Karpas-422 (cell line): ENCODE measurements around the gene AKAP5. TPM values are rescaled to one million over a fixed set of nuclear protein-coding genes. Genes with fewer than 3 reads are reported as not detected.

Experiments used
- DNase-seq: peaks from one replicate; pipeline ENCODE4 v3.0.0-alpha.2; 2015
- H2AFZ ChIP-seq: fragments of 200-600 bp; sonication (generic); 2 replicates; pipeline ENCODE4 v1.6.1; 2014; ENCODE audit warnings: antibody characterized with exemption, low read length, mixed read lengths
- H3K27ac ChIP-seq: fragments of 200-600 bp; sonication (generic); 2 replicates; pipeline ENCODE4 v1.5.1; 2014; ENCODE audit warnings: mild to moderate bottlenecking, low read length, moderate library complexity
- H3K27me3 ChIP-seq: fragments of 200-600 bp; sonication (generic); 2 replicates; pipeline ENCODE4 v1.6.1; 2014; ENCODE audit warnings: low read length, mixed read lengths
- H3K36me3 ChIP-seq: fragments of 200-600 bp; sonication (generic); 2 replicates; pipeline ENCODE4 v1.6.1; 2014; ENCODE audit warnings: low read length, mixed read lengths; ENCODE audit not compliant: insufficient read depth
- H3K4me1 ChIP-seq: fragments of 200-600 bp; sonication (generic); 2 replicates; pipeline ENCODE4 v1.6.1; 2014; ENCODE audit warnings: mild to moderate bottlenecking, low read length, mixed read lengths
- H3K4me2 ChIP-seq: fragments of 200-600 bp; sonication (generic); 2 replicates; pipeline ENCODE4 v1.6.1; 2014; ENCODE audit warnings: low read length, low read depth, mild to moderate bottlenecking; ENCODE audit not compliant: poor library complexity, severe bottlenecking
- H3K4me3 ChIP-seq: fragments of 200-600 bp; sonication (generic); 2 replicates; pipeline ENCODE4 v1.5.1; 2014; ENCODE audit warnings: mild to moderate bottlenecking, antibody characterized with exemption, low read length, mixed read lengths
- H3K79me2 ChIP-seq: fragments of 200-600 bp; sonication (generic); 2 replicates; pipeline ENCODE4 v1.6.1; 2014; ENCODE audit warnings: mild to moderate bottlenecking, low read length, mixed read lengths
- H3K9ac ChIP-seq: fragments of 200-600 bp; sonication (generic); 2 replicates; pipeline ENCODE4 v1.6.0; 2014; ENCODE audit warnings: low read length
- H3K9me2 ChIP-seq: fragments of 200-600 bp; sonication (generic), shearing (Covaris generic); replicated peaks from 2 replicates; pipeline ENCODE4 v1.6.0; 2014; ENCODE audit warnings: mild to moderate bottlenecking, low read length, moderate library complexity; ENCODE audit not compliant: insufficient read depth
- H3K9me3 ChIP-seq: fragments of 300-700, 200-600 bp; sonication (generic); 2 replicates; pipeline ENCODE4 v1.6.1; 2014; ENCODE audit warnings: low read length, mixed read lengths
- H4K20me1 ChIP-seq: fragments of 200-600 bp; sonication (generic); 2 replicates; pipeline ENCODE4 v1.6.1; 2014; ENCODE audit warnings: mild to moderate bottlenecking, antibody characterized with exemption, low read length, low read depth; ENCODE audit not compliant: insufficient read depth
- total RNA-seq: library from RNA; depleted of rRNA; stranded (reverse); fragments of >200 nt; shearing (Covaris generic); gene quantifications from 2 replicates; pipeline ENCODE4 v1.2.3, GENCODE V29; 2014; ENCODE audit warnings: low replicate concordance

AKAP5 gene
- total RNA-seq, 1 experiment from 2014 or later, result 0.56 TPM

DNA sequence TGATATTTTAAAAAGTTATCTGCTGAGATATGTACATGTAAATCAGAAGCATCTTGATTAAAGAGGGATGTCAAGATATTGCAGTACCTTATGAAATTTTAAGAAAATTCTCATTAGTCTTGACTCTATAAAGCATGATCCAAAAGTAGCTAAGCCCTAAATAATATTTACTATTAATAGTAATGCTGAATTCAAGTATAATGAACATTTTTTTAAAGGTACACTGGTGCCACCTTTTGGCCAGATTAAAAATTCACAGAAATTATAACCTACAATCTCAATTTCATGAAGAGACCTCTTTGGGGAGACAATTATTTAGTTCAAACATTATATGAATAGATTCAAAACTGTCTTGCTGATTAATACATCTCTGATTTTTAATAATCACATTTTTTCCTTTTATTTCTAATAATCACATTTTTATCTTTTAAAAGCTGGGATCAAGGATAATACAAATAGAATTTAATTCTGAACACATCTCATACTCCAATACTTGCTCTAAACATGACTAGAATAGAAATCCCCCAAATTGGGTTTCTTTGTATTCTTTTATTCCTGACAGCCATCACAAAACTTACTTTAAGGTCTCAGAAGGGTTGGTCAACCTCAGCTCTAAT, 13.4 kb downstream of the AKAP5 start:
- Histone ChIP-seq H3K27me3 (no peaks in the 10 kb centered on the region), H3K4me3 (no peak overlapping the region), H3K9ac (no peak overlapping the region), H3K36me3 (peaks cover 17% of the 10 kb centered on the region; the same call in 1 of the 2 replicates), H3K9me3 (no peaks in the 10 kb centered on the region), H2AFZ (no peak overlapping the region), H3K9me2 (no peaks in the 10 kb centered on the region), H3K4me1 (no peaks in the 10 kb centered on the region), H3K79me2 (peaks cover 11% of the 10 kb centered on the region), H3K27ac (no peak overlapping the region), H4K20me1 (no peaks in the 10 kb centered on the region), H3K4me2 (no peak overlapping the region)
- DNase-seq, result peak; percentile 86

DNA sequence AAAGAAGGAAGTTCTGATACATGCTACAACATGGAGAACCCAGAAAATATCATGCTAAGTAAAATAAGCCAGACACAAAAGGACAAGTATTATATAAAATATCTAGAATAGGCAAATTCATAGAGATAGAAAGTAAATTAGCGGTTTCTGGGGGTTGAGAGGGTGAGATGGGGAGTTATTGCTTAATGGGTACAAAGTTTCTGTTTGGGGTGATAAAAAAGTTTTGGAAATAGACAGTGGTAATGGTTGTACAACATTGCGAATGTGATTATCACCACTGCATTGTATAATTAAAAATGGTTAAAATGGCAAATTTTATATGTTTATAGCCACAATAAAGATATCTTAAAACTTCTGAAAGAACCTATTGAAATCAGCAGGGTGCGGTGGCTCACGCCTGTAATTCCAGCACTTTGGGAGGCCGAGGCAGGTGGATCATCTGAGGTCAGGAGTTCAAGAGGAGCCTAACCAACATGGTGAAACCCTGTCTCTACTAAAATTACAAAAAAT, 23.3 kb downstream of the AKAP5 start:
- Histone ChIP-seq H3K4me1 (no peaks in the 10 kb centered on the region), H3K27ac (no peak overlapping the region), H3K36me3 (peaks cover 47% of the 10 kb centered on the region), H3K9me3 (no peaks in the 10 kb centered on the region), H3K4me2 (no peak overlapping the region), H3K79me2 (peaks cover 65% of the 10 kb centered on the region), H3K9ac (no peak overlapping the region), H3K27me3 (no peaks in the 10 kb centered on the region), H2AFZ (no peak overlapping the region), H3K4me3 (no peak overlapping the region), H3K9me2 (no peaks in the 10 kb centered on the region), H4K20me1 (no peaks in the 10 kb centered on the region)
- DNase-seq, result no peak

DNA sequence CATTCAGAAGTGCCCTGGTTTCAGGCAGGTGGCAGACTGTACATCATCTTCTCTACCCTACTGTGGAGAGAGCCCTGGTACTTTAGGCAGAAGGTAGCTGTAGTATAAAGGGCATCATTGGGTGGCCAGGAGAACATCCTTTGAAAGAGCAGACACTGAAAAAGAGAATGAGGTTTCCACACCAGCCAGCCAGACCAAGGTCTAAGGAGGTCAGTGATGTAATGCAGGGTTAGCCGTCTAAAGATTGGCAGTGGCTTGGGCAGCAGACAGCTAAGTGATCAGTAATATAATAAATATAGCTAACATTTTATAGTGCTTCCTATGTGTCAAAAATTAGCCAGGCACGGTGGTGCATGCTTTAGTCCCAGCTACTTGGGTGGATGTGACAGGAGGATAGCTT, 26.3 kb downstream of the AKAP5 start:
- H3K79me2 ChIP-seq, result peaks cover 79% of the 10 kb centered on the region
- H3K4me3 ChIP-seq, result no peak overlapping the region
- H3K27me3 ChIP-seq, result no peaks in the 10 kb centered on the region
- H3K9me2 ChIP-seq, result no peaks in the 10 kb centered on the region
- no peak overlapping the region for H3K27ac ChIP-seq
- no peak overlapping the region for H3K9ac ChIP-seq
- H3K4me1 ChIP-seq, result no peaks in the 10 kb centered on the region
- H2AFZ ChIP-seq, result no peak overlapping the region
- no peak overlapping the region for H3K4me2 ChIP-seq
- no peaks in the 10 kb centered on the region for H4K20me1 ChIP-seq
- H3K36me3 ChIP-seq, result peaks cover 33% of the 10 kb centered on the region
- no peak for DNase-seq
- no peaks in the 10 kb centered on the region for H3K9me3 ChIP-seq

DNA sequence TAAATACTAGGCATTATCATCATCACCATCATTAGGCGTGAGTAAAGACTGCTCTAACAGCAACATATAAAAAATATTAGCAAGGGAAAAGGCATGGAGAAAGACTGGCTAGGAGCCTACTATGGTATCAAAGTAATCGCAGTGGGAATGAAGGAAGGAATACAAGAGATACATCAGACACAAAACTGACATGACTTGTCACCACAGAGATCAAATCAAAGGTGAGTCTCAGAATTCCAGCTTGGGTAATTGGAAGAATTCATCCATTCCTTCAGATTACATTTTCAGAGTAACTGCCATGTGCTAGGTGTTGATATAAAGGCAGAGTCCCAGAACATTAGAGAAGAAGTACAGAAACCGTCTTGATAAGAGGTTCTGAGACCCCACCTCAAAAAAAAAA, 28.2 kb downstream of the AKAP5 start:
- Histone ChIP-seq H3K27me3 (no peaks in the 10 kb centered on the region), H3K9me3 (no peaks in the 10 kb centered on the region), H2AFZ (no peak overlapping the region), H4K20me1 (no peaks in the 10 kb centered on the region), H3K4me2 (no peak overlapping the region), H3K36me3 (peaks cover 18% of the 10 kb centered on the region; the same call in 1 of the 2 replicates), H3K4me1 (peaks cover 4% of the 10 kb centered on the region; the same call in 1 of the 2 replicates), H3K9ac (no peak overlapping the region), H3K9me2 (no peaks in the 10 kb centered on the region), H3K27ac (no peak overlapping the region), H3K79me2 (peaks cover 77% of the 10 kb centered on the region), H3K4me3 (no peak overlapping the region)
- DNase-seq, result no peak

DNA sequence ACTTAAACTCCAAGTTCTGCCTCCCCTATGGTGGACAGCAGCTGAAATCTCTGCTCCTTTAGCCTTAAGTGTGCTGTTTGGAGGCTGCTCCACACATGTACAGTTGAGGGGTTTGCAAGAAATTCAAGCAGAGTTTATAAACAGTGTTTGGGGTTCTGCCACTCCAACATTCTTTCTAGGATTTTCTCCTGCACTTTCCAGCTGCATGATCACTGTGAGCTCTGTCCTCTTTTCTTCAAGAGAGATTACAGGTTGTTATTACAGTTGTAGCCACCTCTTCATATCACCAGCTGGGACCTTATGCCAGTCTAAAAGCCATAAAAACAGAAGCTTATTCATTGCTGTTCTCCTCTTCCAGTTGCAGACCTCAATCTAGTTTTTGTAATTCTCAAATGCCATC, 30.0 kb downstream of the AKAP5 start:
- Histone ChIP-seq H3K9me2 (no peaks in the 10 kb centered on the region), H3K27ac (no peak overlapping the region), H3K4me1 (peaks cover 11% of the 10 kb centered on the region), H3K36me3 (peaks cover 24% of the 10 kb centered on the region), H3K79me2 (peaks cover 89% of the 10 kb centered on the region), H3K9me3 (no peaks in the 10 kb centered on the region), H2AFZ (no peak overlapping the region), H3K27me3 (no peaks in the 10 kb centered on the region), H3K9ac (no peak overlapping the region), H3K4me2 (no peak overlapping the region), H3K4me3 (no peak overlapping the region), H4K20me1 (no peaks in the 10 kb centered on the region)
- DNase-seq, result no peak

DNA sequence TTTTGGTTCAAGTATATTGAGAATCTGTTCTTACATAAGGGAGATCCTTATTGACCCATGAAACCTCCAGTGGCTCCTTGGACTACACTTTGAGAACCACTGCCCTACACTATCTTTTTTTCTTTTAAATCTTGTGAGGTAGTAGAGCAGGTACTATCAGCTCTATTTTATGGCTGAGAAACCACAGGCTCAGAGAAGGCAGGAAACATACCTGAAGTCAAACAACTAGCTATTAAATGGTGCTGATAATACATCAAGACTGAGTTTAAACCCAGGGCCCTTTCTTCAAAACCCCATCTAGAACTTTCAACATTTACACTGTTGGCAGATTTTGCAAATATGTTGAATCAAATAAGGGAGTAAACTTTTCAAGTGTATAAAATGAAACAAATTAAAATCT, 31.5 kb downstream of the AKAP5 start:
- no peaks in the 10 kb centered on the region for H4K20me1 ChIP-seq
- peak overlapping the region; percentile 21; the same call in 1 of the 2 replicates for H3K27ac ChIP-seq
- H3K9ac ChIP-seq, result no peak overlapping the region
- H3K9me3 ChIP-seq, result no peaks in the 10 kb centered on the region
- no peak overlapping the region for H2AFZ ChIP-seq
- H3K9me2 ChIP-seq, result no peaks in the 10 kb centered on the region
- no peak for DNase-seq
- peaks cover 89% of the 10 kb centered on the region for H3K79me2 ChIP-seq
- peaks cover 19% of the 10 kb centered on the region for H3K36me3 ChIP-seq
- no peak overlapping the region for H3K4me3 ChIP-seq
- no peak overlapping the region for H3K4me2 ChIP-seq
- peaks cover 26% of the 10 kb centered on the region for H3K4me1 ChIP-seq
- H3K27me3 ChIP-seq, result no peaks in the 10 kb centered on the region

DNA sequence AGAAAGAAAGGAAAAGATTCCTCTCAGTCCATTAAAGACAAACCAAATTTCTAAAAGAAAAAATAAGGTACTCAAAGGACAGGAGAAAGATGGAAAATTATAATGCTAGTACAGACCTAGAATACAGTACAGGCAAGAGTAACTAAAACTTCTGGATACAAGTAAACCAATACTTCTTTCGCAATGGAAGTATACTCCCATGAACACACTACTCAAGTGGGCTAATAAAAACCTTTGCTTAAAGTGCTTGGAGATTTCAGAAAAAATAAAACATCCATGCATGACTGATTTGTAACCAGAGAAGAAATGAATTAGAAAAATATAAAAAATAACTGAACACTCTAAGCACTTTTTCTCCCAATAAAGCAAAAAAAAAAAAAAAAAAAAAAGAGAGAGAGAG, 34.8 kb downstream of the AKAP5 start:
- Histone ChIP-seq H3K4me1 (peaks cover 34% of the 10 kb centered on the region), H3K27ac (peak overlapping the region; percentile 29; the same call in 1 of the 2 replicates), H3K9me3 (no peaks in the 10 kb centered on the region), H3K36me3 (peaks cover 16% of the 10 kb centered on the region), H3K4me3 (no peak overlapping the region), H4K20me1 (no peaks in the 10 kb centered on the region), H2AFZ (no peak overlapping the region), H3K4me2 (peak overlapping the region; percentile 18), H3K9ac (peak overlapping the region; percentile 9; the same call in 1 of the 2 replicates), H3K27me3 (no peaks in the 10 kb centered on the region), H3K9me2 (no peaks in the 10 kb centered on the region), H3K79me2 (peaks cover 76% of the 10 kb centered on the region)
- no peak for DNase-seq

DNA sequence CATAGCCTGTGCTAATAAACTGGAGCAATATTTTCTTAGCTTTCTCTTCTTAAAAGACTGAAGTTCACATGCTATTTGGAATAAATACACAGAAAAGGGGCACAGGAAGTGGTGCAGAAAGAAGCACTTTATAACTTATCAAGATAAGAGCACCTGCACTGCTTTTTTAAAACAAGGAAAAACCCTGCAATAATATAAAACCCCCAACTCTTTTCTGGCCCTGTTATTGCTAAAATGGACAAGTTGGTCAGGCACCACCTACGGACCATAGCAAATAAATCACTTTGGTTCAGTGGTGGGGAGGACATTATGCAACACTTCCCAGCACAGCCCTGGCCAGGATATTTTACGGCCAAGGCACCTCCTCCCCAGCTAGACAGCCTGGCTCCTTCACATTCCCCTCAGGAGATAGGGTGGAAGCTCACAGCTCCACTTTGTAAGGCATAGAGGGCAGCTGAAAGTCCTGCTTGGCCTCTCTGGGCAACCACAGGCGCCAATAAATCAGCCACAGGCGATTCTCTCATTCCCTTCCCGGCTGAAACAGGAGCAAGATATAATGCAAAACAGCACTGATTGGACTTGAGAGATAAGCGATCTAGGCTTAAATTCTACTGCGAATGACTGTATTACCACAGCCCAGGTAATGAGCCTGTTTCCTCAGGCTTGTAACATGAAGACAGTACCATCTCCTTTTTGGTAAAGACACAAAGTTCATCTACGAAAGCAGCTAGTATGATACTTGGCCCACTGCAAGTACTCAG, 36.3 kb downstream of the AKAP5 start:
- peaks cover 14% of the 10 kb centered on the region for H3K36me3 ChIP-seq
- H2AFZ ChIP-seq, result no peak overlapping the region
- H3K4me3 ChIP-seq, result peak overlapping the region; percentile 77
- H4K20me1 ChIP-seq, result no peaks in the 10 kb centered on the region; the same call in 1 of the 2 replicates
- peak overlapping the region; percentile 98 for H3K4me2 ChIP-seq
- H3K9me3 ChIP-seq, result no peaks in the 10 kb centered on the region
- no peaks in the 10 kb centered on the region for H3K27me3 ChIP-seq
- H3K79me2 ChIP-seq, result peaks cover 79% of the 10 kb centered on the region
- H3K9ac ChIP-seq, result peak overlapping the region; percentile 97
- H3K9me2 ChIP-seq, result no peaks in the 10 kb centered on the region
- H3K4me1 ChIP-seq, result peaks cover 42% of the 10 kb centered on the region
- peak overlapping the region; percentile 96 for H3K27ac ChIP-seq
- DNase-seq, result peak; percentile 58
